T-helper 1 cell (primary cell): ENCODE data around the gene KREMEN1.

Experiments
- DNase-seq, 5 donors: peaks; one replicate each; pipeline ENCODE4 v3.0.0-alpha.2; 2012 to 2020

Gene KREMEN1

GRCh38 chr22:29209624-29209929 is 136.7 kb downstream of the KREMEN1 start:
- no peak for DNase-seq

- no peak for DNase-seq
Observed at GRCh38 chr22:29211066-29211465, 138.2 kb downstream of the KREMEN1 start.

GRCh38 chr22:29211466-29211865 is 138.6 kb downstream of the KREMEN1 start:
- no peak for DNase-seq

GRCh38 chr22:29212743-29213142 is 139.9 kb downstream of the KREMEN1 start:
- DNase-seq: no peak

GRCh38 chr22:29213493-29213892 is 140.7 kb downstream of the KREMEN1 start:
- no peak for DNase-seq

GRCh38 chr22:29214232-29214631 is 141.4 kb downstream of the KREMEN1 start:
- no peak for DNase-seq

- no peak for DNase-seq
Observed at GRCh38 chr22:29215012-29215860, 142.4 kb downstream of the KREMEN1 start.

GRCh38 chr22:29216011-29216872 is 143.4 kb downstream of the KREMEN1 start:
- DNase-seq: no peak

GRCh38 chr22:29216873-29217666 is 144.2 kb downstream of the KREMEN1 start:
- DNase-seq: no peak
